NCI-H2171 treated with DMSO at 0.1 percent for 48 hours (cell line): Measurements from ENCODE around the gene DSG3.

Source experiments
- DNase-seq: peaks from one replicate; lab custom pipeline; 2025; lab: John Stamatoyannopoulos, UW

Gene DSG3

GRCh38 chr18:31447530-31448191, at the start of gene DSG3:
Gene DSG3, plus strand, starts transcription at chr18:31447741. Its CDS starts 137 bp downstream, at chr18:31447878.
- no peak for DNase-seq

- DNase-seq, result no peak
Observed at GRCh38 chr18:31398191-31398590, 49.4 kb upstream of the DSG3 start.

- DNase-seq, result no peak
Observed at GRCh38 chr18:31399306-31400032, 48.1 kb upstream of the DSG3 start.

GRCh38 chr18:31401156-31402025, 46.1 kb upstream of the DSG3 start:
- DNase-seq, result no peak

- DNase-seq, result no peak
Observed at GRCh38 chr18:31402026-31402373, 45.5 kb upstream of the DSG3 start.

GRCh38 chr18:31403409-31403808, 44.1 kb upstream of the DSG3 start:
- no peak for DNase-seq

GRCh38 chr18:31407649-31408048, 39.9 kb upstream of the DSG3 start:
- DNase-seq, result no peak

- DNase-seq, result no peak
Observed at GRCh38 chr18:31409276-31409675, 38.3 kb upstream of the DSG3 start.

GRCh38 chr18:31410716-31411483, 36.6 kb upstream of the DSG3 start:
- no peak for DNase-seq

- no peak for DNase-seq
Observed at GRCh38 chr18:31413137-31413536, 34.4 kb upstream of the DSG3 start.

- no peak for DNase-seq
Observed at GRCh38 chr18:31417850-31418249, 29.7 kb upstream of the DSG3 start.

GRCh38 chr18:31419457-31419932, 28.0 kb upstream of the DSG3 start:
- no peak for DNase-seq

- DNase-seq, result no peak
Observed at GRCh38 chr18:31420032-31420431, 27.5 kb upstream of the DSG3 start.

- DNase-seq, result no peak
Observed at GRCh38 chr18:31420524-31420923, 27.0 kb upstream of the DSG3 start.

- DNase-seq, result no peak
Observed at GRCh38 chr18:31424383-31424988, 23.1 kb upstream of the DSG3 start.

GRCh38 chr18:31426021-31426420, 21.5 kb upstream of the DSG3 start:
- DNase-seq, result no peak

GRCh38 chr18:31426871-31427406, 20.6 kb upstream of the DSG3 start:
- DNase-seq, result no peak

- DNase-seq, result no peak
Observed at GRCh38 chr18:31428211-31428610, 19.3 kb upstream of the DSG3 start.

- no peak for DNase-seq
Observed at GRCh38 chr18:31429623-31430022, 17.9 kb upstream of the DSG3 start.

- DNase-seq, result no peak
Observed at GRCh38 chr18:31430072-31430471, 17.5 kb upstream of the DSG3 start.

GRCh38 chr18:31430554-31430953, 17.0 kb upstream of the DSG3 start:
- DNase-seq, result no peak
